Activated CD4-positive, alpha-beta T cell treated with anti-CD3 and anti-CD28 coated beads for 1 hour (primary cell): ENCODE measurements around the gene EP400.

ENCODE experiments used
- DNase-seq: peaks from one replicate; pipeline ENCODE4 v3.0.0-alpha.2; 2020

The EP400 gene

DNA sequence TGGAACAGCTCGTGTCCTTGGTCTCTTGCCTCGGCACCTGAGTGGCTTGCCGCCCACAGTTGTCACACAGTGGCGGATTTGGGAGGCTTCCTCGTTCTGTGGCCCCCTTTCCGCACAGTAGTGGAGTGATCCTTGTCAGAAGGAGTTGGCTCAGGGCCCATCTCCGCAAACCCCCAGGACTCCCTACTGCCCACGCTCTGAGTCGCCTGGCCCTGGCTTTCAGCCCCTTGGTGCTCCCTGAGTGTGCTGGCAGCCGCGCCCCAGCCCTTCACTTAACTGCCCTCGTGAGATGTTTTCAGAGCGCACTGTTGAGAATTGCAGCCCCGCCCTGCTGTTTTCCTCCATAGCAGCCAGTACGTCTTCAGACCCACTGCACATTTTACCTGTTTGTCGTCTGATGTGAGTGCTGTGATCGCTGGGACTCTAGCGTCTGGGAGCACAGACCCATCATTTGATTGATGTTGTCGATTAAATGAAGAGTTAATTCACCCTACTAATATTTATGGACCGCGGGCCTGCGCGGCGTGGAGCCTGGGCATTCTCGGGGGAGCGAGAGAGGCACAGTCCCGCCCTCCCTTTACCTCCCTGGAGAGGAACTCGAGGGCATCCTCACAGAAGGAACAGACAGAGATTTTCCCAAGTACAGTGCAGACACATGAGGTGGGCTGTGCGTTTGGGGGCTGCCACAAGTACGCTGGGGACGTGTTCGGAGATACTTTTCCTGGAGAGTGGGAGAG lies 102.6 kb downstream of the EP400 start:
- no peak for DNase-seq

DNA sequence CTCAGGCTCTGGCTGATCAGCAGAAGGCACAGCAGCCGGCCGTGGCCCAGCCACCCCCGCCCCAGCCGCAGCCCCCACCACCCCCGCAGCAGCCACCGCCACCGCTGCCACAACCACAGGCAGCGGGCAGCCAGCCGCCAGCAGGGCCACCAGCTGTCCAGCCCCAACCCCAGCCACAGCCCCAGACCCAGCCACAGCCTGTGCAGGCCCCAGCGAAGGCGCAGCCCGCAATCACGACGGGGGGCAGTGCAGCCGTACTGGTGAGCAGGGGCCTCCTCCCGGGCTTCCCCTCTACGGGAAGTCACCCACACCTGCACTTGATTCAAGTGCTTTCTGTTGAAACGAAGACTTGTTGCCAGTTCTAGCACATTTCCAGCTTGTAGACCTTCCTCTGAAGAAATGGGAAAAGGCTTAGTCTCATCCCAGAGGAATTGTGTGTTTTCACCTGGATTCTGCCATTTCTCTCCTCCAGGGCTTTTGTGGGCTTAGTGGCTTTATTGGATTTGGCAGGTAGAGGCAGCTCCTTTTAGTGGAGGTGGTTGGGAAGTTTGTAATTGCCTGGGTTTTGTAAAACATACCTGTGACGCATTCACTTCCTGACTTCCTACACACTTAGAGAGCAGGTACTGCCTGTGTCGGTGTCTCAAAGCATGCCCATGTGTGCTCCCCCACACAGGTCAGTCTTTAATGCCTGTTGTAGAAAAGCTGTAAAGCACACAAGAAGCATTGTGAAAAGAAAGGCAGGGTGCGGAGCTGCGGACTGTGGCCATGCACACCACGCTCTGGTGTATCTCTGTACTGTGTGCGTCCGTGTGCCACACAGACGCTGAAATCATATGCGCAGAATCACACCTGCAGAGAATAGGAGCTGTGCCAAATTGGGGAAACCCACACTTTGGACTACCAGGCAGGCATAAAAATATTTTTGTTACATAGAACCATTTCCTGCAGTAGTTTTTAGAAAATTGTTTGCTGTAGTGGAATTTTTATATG lies 103.9 kb downstream of the EP400 start:
- DNase-seq = no peak

DNA sequence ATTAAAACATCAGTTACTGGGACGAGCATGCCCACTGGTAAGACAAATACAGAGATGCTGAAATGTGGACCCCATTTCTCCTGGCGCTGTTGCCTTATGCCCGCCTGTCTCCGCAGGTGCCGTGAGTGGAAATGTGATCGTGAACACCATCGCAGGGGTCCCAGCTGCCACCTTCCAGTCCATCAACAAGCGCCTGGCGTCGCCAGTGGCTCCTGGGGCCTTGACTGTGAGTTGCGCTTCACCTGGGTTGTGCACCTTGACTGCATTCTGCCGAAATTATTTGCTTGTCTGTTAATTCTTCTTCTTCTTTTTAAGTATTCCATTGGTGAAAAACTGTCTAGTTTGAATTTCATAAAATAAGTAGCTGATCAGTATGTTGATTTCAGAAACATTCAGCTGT lies 105.2 kb downstream of the EP400 start:
- no peak for DNase-seq

DNA sequence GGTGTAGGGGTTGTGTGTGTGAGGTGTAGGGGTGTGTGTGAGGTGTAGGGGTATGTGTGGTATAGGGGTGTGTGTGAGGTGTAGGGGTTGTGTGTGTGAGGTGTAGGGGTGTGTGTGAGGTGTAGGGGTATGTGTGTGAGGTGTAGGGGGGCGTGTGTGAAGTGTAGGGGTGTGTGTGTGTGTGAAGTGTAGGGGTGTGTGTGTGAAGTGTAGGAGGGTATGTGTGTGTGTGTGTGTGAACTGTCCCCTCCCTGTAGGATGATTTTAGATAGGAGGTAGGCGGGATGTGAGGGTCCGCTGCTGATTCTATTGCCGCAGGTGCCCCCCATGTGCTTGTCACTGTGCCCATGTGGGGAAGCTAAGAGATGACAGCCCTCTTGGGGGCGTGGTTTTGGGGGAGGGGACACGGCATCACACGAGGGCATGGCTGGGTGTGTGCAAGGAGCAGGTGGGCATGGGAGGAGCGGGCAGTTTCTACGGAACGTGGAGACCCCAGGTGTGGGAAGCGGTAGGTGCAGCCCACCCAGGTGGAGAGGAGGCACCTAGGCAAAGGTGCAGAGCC lies 105.9 kb downstream of the EP400 start:
- DNase-seq = no peak

DNA sequence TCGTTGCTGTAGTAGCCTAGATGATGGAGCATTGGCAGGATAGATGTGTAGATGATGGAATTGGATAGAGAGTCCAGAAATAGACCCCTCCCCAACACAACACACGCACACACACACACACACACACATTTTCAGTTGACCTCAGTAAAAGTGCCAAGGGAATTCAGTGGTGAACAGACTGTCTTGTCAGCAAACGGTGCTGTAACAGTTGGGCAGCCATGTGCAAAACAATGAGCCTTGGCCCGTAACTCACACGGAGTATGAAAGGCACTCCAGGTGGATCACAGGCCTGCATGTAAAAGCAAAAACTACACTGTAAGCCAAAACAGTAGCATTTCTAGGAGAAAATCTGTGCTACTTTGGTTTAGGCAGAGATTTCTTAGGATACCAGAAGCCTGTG lies 106.6 kb downstream of the EP400 start:
- DNase-seq = no peak

DNA sequence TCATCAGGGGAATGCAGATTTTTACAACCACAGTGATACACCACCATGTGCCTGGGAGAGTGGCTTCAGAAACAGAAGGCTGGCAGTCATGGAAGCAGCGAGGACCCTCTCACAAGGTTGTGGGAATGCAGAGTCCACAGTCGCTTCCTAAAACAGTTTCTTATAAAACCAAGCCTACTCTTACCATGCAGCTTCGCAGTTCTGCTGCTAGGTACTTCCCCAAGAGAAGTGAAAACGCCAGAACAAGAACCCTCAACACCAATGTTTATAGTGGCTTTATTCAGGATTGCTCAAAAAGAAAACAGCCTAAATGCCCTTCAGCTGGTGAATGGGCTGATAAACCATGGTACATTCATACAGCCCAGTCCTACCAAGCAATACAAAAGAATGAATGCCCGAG lies 107.2 kb downstream of the EP400 start:
- DNase-seq = no peak

DNA sequence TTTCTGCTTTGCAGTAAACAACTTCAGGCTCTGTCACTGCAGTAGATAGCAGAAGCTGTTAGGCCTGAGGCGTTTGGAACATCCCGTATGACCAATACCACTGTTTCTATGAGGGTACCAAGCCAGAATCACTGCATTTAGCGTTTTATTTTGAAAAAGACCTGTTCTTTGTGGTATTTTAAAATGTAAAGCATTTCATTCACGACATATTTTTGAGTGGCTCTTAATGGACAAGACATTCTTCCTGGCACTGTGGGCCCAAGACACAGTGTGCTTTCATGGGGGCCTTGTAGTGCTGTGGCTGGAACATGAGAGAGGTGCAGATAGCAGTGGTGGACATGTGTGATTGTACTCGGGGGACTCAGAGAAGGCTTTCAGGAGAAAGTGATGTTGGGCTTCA lies 107.9 kb downstream of the EP400 start:
- DNase-seq = no peak

DNA sequence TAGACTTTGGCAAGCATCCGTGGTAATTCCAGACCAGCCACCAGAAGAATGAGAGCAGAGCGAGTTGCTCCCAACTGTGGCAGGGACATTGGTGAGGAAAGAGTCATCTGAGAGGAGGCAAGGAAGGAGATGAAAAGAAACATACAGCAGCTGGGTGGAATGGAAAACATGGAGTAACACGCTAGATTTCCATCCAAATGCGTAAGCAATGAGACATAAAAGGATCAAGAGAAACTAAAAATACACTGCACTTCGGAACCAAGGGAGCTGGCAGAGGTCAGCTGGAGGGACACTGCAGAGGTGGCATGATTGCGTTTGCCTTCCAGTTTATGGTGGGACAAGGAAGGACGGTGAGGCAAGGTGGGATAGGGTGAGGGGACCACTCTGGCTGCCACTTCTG lies 111.5 kb downstream of the EP400 start:
- no peak for DNase-seq

DNA sequence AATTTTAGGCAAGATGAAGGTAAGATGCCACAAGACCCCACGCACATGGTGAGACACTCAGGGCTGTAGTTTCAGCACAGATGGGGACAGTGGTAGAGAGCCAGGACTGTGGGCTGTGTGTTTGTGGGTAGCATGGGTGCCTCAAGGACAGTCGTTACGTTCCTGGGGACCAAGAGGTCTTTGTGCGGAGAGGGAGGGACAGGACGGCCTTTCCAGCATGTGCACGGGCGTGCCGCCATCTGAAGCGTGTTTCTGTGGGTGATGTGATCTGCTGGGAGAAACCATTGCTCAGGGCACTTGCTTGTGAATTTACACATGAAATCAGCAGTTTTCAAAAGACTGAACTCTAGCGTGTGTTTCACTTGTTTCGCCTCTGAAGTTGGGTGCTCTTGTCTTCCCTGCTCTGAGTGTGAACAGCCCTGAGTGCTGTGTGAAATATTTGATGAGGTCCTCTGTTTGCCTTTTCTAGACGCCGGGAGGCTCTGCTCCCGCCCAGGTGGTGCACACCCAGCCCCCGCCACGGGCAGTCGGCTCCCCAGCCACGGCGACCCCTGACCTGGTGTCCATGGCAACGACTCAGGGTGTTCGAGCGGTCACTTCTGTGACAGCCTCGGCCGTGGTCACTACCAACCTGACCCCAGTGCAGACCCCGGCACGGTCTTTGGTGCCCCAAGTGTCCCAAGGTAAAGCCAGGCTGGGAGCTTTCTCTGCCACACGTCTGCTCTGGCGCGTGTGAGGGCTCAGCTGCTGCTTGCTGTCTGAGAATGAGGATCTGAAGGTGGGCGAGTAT lies 112.1 kb downstream of the EP400 start:
- no peak for DNase-seq

DNA sequence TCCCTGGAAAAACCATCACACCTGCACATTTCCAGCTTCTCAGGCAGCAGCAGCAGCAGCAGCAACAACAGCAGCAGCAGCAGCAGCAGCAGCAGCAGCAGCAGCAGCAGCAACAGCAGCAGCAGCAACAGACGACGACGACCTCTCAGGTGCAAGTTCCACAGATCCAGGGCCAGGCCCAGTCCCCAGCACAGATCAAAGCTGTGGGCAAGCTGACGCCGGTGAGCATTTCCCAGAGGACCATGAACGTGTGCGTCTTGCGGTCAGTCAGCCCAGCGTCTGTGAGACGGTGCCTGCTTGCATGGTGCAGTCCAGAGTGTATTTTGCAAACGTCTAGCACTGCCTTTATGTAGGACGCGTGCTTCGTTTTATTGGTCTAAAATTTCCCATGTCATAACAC lies 112.7 kb downstream of the EP400 start:
- DNase-seq = no peak

DNA sequence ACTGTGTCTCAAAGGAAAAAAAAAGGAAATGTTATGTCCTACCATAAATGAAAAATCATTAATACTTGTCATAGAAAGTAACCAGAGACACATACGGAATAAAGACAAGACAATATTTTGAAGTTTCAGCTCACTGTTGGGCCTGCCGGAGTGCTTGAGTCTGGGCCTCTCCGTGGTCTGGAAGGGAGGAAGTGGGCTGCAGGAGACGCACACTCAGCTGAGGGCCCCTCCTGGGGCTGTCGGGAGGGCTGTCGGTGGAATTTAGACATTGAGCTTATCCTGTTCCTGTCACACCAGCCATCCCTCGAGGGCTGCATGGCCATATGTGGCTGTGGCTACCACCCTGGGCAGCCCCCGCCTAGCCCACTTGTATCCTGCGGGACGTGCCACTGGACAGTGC lies 113.7 kb downstream of the EP400 start:
- no peak for DNase-seq

DNA sequence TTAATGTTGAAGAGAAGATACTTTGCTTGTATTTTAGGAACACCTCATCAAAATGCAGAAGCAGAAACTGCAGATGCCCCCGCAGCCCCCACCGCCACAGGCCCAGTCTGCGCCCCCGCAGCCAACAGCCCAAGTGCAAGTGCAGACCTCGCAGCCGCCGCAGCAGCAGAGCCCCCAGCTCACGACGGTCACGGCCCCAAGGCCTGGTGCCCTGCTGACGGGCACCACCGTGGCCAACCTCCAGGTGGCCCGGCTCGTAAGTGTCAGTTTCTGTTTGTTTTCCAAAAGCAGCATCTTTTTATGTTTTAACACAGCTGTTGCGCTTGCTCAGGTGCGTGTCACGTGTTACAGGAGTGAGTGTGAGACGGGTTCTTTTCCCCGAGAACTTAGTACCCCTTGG lies 114.9 kb downstream of the EP400 start:
- DNase-seq = no peak

DNA sequence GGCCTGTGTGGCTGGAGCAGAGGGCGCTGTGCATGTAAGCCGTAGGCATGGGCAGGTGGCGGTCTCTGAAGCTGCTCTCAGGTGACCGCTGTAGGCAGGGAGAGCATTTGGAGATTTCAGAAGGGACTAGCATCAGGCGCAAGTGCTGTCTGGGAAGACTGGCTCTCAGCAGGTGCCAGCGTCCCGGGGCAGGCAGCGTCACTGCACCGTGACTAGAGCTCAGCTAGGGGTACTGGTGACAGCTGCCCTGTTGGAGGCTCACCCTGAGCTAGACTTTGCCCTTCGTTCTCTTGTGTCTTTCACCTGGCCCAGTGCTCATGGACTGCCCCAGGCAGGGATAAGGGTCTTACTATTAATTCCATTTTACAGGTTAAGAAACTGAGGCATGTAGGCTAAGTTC lies 115.5 kb downstream of the EP400 start:
- DNase-seq = no peak

DNA sequence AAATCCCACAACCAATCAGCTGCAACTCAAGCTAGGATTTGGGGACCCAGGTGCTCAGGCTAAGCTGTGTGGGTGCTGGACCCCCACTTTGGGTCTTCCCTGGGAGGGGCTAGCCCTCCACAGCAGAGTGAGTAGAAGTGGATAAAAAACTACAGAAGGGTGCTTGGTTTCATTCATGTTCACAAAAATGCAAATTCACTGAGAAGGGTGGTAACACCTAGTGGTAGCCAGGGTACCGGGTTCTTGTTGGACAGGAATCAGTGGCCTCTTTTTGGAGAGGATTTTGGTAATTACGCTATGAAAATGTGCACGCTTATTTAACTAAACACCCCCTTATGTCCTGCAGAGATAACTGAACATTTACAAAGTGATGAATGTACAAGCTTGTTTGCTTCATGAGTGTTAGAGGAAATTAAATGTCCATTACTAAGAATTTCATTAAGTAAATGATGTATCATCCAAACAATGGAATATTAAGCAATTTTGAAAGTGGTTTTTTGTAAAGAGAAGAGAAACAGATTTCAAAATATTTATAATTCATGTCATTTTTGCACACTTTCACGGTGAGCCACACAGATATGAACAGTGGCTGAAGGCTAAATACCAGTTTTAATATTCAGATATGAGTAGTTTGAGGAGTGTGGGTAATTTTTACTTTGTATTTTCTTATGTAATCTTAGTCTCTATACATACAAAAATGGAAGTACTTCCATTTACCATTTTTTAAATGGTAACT lies 116.0 kb downstream of the EP400 start:
- DNase-seq = no peak

DNA sequence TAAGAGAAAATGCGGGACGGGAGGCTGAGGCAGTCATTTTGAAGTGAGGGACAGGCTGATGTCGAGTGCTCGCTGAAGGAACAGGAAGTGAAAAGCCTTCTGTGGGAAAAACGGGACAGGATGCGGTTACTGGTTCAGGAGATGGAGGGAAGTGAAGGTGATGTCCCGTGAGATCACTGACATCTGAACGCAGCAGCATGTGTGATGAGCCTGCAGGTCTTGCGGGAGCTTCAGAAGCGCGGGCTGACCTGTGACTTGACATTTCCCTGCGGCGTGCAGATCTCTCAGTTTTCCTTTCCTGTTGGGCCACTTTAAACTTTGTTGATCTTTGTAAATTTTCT lies 116.6 kb downstream of the EP400 start:
- no peak for DNase-seq

DNA sequence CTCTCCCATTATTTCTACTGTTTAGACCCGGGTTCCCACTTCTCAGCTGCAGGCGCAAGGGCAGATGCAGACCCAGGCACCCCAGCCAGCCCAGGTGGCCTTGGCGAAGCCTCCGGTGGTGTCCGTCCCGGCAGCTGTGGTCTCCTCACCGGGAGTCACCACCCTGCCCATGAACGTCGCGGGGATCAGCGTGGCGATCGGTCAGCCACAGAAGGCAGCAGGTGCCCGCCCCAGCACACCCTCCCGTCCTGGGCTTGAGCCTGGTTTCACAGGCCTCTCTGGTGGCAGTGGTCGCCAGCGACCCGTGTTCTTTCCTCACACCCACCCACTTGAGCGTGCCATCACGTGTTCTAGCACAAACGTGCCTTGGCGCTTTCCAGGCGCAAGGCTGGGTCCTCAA lies 117.0 kb downstream of the EP400 start:
- no peak for DNase-seq

DNA sequence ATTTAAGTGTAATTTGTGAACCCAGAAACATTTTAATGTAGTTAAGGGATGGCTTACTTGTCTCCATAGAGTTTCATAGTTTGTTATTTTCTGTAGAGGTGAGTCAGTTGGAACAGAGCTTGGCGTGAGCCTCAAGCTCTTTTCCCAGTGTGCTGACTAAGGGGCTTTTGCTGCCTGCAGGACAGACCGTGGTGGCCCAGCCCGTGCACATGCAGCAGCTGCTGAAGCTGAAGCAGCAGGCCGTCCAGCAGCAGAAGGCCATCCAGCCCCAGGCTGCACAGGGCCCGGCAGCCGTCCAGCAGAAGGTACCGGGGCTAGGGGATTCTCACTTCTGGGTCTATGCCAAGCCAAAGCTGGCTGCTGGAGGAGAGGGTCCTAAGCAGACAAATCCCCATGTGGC lies 117.4 kb downstream of the EP400 start:
- DNase-seq = no peak

DNA sequence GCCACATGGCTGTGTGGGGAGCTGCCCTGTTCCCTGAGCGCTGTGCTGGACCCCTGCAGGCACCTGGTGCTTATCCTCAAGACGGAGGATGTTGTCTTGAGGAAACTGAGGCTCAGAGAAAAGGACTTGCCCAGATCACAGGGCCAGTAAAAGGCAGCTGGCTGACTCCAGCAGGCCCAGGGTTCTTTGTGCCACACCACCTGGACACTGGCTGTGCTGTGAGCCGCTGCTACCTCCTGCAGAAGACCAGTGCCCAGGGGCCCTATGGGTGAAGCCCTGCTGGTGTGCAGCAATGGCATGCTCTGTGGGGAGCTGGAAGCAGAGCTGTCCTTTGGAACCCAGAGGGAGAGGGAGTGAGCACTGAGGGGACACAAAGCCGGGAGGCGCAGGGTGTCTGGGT lies 118.5 kb downstream of the EP400 start:
- no peak for DNase-seq

DNA sequence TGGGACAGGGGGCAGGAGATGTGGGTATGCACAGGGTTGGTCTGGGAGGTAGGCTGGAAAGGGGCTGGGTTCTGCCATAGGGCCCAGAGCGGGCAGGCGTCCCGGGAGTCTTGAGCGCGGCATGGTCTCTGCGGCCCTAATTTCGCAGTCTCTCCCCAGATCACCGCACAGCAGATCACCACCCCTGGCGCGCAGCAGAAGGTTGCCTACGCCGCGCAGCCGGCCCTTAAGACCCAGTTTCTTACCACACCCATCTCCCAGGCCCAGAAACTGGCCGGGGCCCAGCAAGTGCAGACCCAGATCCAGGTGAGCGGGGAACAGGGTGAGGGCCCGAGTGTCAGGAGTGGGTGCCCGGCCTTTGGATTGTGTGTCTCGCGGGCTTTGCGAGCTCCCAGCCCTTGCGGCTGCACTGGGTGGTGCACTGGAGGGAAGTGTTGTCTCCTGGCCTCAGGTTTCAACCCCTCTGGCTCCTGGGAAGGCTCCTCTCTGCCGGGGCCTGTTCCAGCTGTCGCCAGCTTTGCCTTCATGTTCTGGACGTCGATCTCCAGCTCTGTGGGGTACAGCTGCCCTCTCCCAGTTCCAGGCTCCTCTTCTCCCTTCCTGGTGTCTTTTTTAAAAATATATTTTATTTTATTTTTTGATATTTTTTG lies 119.7 kb downstream of the EP400 start:
- no peak for DNase-seq

DNA sequence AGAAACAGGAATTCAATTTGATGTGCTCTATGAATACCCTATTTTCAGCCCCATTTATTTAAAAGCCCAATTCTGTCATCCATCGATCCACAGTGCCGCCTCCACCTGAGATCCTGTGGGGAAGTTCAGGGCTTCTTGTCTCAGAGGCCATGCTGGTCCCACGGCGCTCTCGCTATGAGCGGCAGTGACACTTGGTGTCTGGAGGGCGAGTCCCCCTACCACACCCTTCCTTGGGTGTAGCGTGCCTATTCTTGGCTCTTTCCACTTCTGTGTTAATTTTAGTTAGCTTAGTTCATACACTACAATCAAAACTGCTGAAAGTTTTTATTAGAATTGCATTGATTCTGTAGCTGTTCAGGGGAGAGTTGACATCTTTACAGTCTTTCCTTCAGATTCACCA lies 120.6 kb downstream of the EP400 start:
- DNase-seq = no peak

DNA sequence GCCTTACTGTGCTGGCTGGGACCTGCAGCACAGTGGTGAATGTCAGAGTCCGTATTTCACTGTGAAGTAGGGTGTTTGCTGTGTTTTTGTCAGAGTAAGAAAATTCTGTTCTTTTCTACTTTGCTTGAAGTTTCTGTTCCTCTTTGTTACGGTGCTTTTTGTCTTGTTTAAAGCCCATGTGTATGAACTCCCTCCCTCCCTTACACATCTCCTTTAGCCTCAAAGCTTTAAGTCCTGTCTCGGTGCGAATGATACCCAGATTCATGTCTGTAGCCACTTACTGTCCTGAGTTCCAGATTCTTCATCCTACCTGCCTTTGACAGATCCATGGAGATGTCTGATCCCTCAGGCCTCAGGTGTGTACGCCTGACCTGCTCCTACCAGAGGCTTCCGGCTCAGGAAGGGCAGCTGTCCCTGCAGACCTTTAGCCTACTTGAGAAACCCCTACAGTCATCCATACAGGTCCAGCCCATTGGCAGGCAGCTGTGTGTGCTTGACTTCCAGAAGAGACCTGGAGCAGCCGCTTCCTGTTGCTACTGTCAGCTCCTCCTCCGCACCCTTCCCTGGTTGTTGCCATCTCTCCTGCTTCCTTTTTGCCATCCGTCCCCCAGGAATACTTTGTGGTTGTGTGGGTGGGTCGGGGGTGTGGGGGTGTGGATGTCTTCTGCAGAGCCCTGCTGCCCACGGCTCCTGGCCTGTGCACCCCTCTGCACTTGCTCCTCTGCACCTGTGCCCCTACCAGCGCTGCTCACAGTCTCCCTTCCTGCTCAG lies 121.5 kb downstream of the EP400 start:
- no peak for DNase-seq
